Fibroblast of the aortic adventitia (primary cell): Measurements from ENCODE around the gene MYLK. TPM values are rescaled to one million over a fixed set of nuclear protein-coding genes. Genes with fewer than 3 reads are reported as not detected.

Source experiments
- DNase-seq: peaks from one replicate; pipeline ENCODE4 v3.0.0-alpha.2; 2010; ENCODE audit warnings: low read depth
- H3K4me3 ChIP-seq: 2 replicates; pipeline ENCODE4 v1.5.1; 2011; ENCODE audit warnings: low read depth, mild to moderate bottlenecking, control low read depth, low read length, moderate library complexity
- total RNA-seq: library from RNA; depleted of rRNA; stranded (reverse); fragments of >200 nt; gene quantifications from 2 replicates; pipeline ENCODE4 v1.2.3, GENCODE V29; 2012; ENCODE audit warnings: low replicate concordance
- TF ChIP-seq, protein P1 (sequence below): IDR thresholded peaks from 2 replicates; pipeline ENCODE4 v1.5.1; 2011; ENCODE audit warnings: mild to moderate bottlenecking, low read length, control low read depth, inconsistent platforms; ENCODE audit not compliant: insufficient read depth

Gene MYLK
- total RNA-seq, 1 donor, result 74.7 TPM

- peak; percentile 30 for DNase-seq
- TF ChIP-seq, protein P1, sequence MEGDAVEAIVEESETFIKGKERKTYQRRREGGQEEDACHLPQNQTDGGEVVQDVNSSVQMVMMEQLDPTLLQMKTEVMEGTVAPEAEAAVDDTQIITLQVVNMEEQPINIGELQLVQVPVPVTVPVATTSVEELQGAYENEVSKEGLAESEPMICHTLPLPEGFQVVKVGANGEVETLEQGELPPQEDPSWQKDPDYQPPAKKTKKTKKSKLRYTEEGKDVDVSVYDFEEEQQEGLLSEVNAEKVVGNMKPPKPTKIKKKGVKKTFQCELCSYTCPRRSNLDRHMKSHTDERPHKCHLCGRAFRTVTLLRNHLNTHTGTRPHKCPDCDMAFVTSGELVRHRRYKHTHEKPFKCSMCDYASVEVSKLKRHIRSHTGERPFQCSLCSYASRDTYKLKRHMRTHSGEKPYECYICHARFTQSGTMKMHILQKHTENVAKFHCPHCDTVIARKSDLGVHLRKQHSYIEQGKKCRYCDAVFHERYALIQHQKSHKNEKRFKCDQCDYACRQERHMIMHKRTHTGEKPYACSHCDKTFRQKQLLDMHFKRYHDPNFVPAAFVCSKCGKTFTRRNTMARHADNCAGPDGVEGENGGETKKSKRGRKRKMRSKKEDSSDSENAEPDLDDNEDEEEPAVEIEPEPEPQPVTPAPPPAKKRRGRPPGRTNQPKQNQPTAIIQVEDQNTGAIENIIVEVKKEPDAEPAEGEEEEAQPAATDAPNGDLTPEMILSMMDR, result no peak
- H3K4me3 ChIP-seq, result no peak overlapping the region
These were observed 216.3 kb downstream of the MYLK start for GRCh38 chr3:123667784-123668183.

DNA sequence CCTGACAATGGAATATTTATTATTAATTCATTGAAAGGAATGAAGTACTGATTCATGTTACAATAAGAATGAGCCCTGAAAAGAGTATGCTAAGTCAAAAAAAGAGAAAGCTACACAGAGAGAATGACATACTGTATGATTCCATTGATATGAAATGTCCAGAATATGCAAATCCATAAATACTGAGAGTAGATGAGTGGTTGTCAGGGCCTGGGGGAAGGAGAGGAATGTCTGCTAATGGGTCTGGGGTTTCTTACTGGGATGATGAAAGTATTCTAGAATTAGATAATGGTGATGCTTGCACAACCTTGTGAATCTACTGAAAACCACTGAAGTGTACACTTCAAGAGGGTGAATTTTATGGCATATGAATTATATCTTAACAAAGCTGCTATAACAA, 219.4 kb downstream of the MYLK start:
- TF ChIP-seq, protein P1, result no peak
- DNase-seq, result no peak
- H3K4me3 ChIP-seq, result no peak overlapping the region

GRCh38 chr3:123663977-123664376, 220.2 kb downstream of the MYLK start:
- DNase-seq, result no peak
- H3K4me3 ChIP-seq, result no peak overlapping the region

DNA sequence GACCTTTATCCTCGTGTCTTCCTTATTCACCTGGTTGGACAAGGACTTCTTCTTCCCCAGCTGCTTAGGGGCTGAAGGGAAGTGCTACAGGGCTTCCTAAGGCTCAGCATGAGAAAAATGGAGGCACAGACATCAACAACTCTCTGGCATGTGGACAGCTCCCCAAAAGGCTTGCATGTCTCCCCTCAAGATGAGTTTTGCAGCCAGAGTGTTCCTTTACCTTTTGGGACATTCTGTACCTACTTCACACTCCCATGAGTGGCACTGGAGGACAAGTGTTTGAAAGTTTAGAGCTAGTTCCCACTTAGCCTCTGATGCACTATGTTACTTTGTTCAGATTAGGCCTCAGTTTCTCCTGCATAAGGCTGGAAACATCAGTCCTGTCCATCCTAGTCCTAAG, 222.2 kb downstream of the MYLK start:
- TF ChIP-seq, protein P1, result no peak
- DNase-seq, result no peak
- no peak overlapping the region for H3K4me3 ChIP-seq

More at GRCh38 chr3:123663977-123664376, 220.2 kb downstream of the MYLK start:
- TF ChIP-seq, protein P1, result no peak

DNA sequence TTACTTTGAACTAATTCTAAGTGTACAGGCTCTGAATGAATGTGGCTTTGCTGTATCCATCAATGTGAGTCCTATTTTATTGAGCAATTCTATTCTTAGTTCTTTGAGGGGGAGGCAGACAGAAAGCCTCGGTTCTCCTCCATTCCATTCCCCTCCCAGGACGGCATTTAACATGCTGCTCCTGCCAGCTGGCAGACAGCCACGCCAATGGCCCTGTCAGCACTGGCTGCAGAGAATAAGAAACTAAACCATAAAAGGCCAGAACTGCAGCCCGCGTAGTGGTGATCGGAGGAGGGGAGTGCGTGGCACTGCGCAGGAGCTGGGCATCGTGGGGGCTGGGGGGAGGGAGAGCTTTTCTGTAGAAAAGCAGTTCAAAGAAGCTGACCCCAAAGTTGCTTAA, 223.2 kb downstream of the MYLK start:
- no peak overlapping the region for H3K4me3 ChIP-seq
- TF ChIP-seq, protein P1, result no peak
- peak; percentile 96 for DNase-seq

DNA sequence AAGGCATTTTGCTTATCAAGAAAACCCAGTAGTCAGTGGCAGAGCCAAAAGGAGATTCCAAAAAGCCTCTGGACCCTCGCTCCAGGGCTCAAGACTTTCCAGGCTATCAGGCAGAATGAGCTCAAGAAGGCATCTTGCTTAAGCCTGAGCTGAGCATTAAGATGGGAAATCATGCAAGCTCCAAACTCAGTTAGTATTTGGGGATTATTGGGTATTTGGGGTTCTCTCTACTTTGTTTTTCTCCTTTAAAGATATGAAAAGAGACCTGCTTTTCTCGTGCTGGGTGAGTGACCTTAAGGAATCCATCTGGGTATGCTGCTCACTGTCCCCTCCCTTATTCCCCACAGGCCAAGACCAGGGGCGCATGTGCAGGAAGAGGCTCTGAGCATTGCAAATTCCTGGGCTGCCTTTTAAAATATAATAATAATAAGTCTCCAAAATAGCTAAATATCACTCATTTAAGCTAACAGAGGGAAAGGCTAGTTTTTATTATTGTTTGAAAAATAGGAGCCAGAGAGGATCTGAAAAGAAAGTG, 223.9 kb downstream of the MYLK start:
- TF ChIP-seq, protein P1, result no peak
- no peak for DNase-seq

GRCh38 chr3:123658852-123659206, 225.3 kb downstream of the MYLK start:
- peak; percentile 75 for DNase-seq
- TF ChIP-seq, protein P1, result no peak
- H3K4me3 ChIP-seq, result no peak overlapping the region

More for the DNA sequence above, 223.9 kb downstream of the MYLK start:
- H3K4me3 ChIP-seq, result no peak overlapping the region
